ENCODE results near the gene GTF2H1.

Gene GTF2H1

DNA sequence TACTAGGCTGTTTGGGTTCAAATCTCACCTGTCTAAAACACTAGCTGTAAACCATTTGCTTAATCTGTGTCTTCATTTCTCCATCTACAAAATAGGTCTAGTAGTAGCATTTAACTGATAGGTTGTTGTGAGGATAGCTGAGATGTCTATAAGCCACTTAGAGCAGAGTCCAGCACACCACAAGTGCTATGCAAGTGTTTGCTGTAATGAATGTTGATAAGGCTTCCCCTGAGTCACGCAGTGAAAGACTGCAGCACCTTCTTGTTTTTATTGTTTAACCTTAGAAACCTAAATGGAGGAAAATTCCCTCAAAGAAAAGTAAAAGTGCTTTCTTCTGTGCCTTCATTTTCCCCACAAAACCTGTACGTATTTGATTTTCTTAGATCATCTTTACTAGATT is 48.9 kb downstream of the GTF2H1 start:
- DNase-seq (ENCODE audit: low read depth), result no peak
- no peak for TF ChIP-seq CTCF (conservative IDR thresholded peaks at IDR 0.05; ENCODE audit: low read length)
- no peak overlapping the region for H3K4me3 ChIP-seq (ENCODE audit: low read length)

GRCh38 chr11:18372201-18372600 is 49.8 kb downstream of the GTF2H1 start:
- H3K4me3 ChIP-seq (ENCODE audit: low read length), result no peak overlapping the region
- no peak for TF ChIP-seq CTCF (conservative IDR thresholded peaks at IDR 0.05; ENCODE audit: low read length)
- DNase-seq (ENCODE audit: low read depth), result no peak

DNA sequence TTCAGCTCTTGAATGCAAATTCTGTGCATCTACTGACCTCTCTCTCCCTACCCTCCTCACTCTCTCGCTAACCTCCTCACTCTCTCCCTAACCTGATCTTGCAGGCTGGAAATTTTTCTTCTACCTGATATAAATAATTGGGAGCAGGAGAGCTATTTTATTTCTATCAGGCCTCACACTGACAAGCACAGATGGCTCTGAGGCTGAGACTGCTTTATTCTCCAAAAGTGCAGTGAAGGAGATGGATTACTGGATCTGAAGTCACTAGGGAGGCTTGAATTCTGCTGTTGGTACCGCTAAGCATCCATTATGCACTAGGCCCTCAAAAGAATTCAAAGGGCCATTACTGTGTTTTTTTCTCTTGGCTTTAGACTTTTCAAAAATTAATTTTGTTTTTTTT is 52.6 kb downstream of the GTF2H1 start:
- H3K4me3 ChIP-seq (ENCODE audit: low read length), result no peak overlapping the region
- no peak for DNase-seq (ENCODE audit: low read depth)
- TF ChIP-seq CTCF (conservative IDR thresholded peaks at IDR 0.05; ENCODE audit: low read length), result no peak

GRCh38 chr11:18375941-18376340 is 53.6 kb downstream of the GTF2H1 start:
- DNase-seq (ENCODE audit: low read depth), result no peak
- TF ChIP-seq CTCF (conservative IDR thresholded peaks at IDR 0.05; ENCODE audit: low read length), result no peak
- H3K4me3 ChIP-seq (ENCODE audit: low read length), result no peak overlapping the region

GRCh38 chr11:18379201-18379600 is 56.8 kb downstream of the GTF2H1 start:
- no peak overlapping the region for H3K4me3 ChIP-seq (ENCODE audit: low read length)
- no peak for TF ChIP-seq CTCF (conservative IDR thresholded peaks at IDR 0.05; ENCODE audit: low read length)
- no peak for DNase-seq (ENCODE audit: low read depth)

DNA sequence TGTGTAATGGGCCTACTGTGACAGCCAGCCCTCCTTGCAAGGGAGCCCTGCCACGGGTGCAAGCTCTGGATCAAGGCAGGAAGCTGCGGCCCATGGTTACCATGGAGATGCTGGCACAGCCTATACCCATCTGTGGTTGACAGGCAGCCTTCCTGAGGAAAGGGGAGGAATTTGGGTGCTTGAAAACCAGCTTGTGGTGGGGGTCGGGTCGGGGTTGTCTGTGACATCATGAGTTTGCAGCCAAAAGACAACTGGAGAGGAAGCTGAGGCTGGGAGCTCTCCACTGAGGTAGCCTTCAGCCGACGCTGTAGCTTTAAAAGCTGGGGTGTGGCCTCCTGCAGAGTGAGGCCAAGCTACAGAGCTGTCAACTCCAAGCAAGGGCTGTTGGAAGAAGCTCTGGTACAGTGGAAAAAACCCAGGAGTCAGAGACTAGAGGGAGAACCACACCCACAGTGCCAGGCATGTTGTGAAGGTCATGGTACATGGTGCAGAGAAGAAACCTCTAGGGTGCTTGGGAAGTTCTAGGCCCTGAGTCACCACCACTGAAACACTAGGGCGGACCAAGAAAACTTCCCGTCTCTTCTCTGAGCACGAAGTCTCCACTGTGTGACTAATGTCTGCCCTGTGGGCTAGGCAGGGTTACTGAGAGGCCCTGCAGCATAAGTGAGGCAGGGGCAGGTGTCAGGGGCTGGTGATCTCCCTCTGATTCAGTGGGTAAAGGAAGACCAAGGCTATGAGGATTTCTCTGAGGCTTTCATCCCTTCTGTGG is 61.2 kb downstream of the GTF2H1 start:
- DNase-seq (ENCODE audit: low read depth), result peak; percentile 99
- H3K4me3 ChIP-seq (ENCODE audit: low read length), result peak overlapping the region; percentile 35

More for the DNA sequence above, 61.2 kb downstream of the GTF2H1 start:
- TF ChIP-seq CTCF (conservative IDR thresholded peaks at IDR 0.05; ENCODE audit: low read length), result no peak
